Liver (tissue), 9 donors: ENCODE data around the gene ADCYAP1R1. TPM values are rescaled to one million over a fixed set of nuclear protein-coding genes. Genes with fewer than 3 reads are reported as not detected.

Source experiments
- DNase-seq: peaks from one replicate; pipeline ENCODE4 v3.0.0-alpha.2; 2017; ENCODE audit warnings: low spot score
- H3K27ac ChIP-seq, 2 donors: one replicate each; pipeline ENCODE4 v1.7.0; 2013; ENCODE audit warnings: inconsistent platforms in 2 of 2, low read length in 2 of 2, control low read depth in 1 of 2, low read depth in 1 of 2, mild to moderate bottlenecking in 1 of 2
- H3K27me3 ChIP-seq, 4 donors: one replicate each; pipeline versions ENCODE4 v1.6.1 to v1.7.0; 2013; ENCODE audit warnings: low read length in 3 of 4, inconsistent platforms in 1 of 4, mild to moderate bottlenecking in 1 of 4, moderate library complexity in 1 of 4; ENCODE audit not compliant: control insufficient read depth in 4 of 4, insufficient read depth in 4 of 4
- H3K36me3 ChIP-seq, 4 donors: one replicate each; pipeline versions ENCODE4 v1.6.1 to v1.7.0; 2013; ENCODE audit warnings: low read length in 3 of 4, mild to moderate bottlenecking in 3 of 4, low read depth in 1 of 4, moderate library complexity in 1 of 4; ENCODE audit not compliant: control insufficient read depth in 4 of 4, insufficient read depth in 3 of 4
- H3K4me1 ChIP-seq, 4 donors: one replicate each; pipeline versions ENCODE4 v1.6.1 to v1.7.0; 2013; ENCODE audit warnings: low read length in 3 of 4, mild to moderate bottlenecking in 3 of 4, moderate library complexity in 1 of 4; ENCODE audit not compliant: control insufficient read depth in 4 of 4, insufficient read depth in 4 of 4
- H3K4me3 ChIP-seq, 3 donors: one replicate each; pipeline versions ENCODE4 v1.6.1 to v1.7.0; 2013; ENCODE audit warnings: low read length in 3 of 3, control low read depth in 1 of 3, low read depth in 1 of 3, mild to moderate bottlenecking in 1 of 3
- H3K9ac ChIP-seq, 2 donors: one replicate each; pipeline ENCODE4 v1.7.0; 2013; ENCODE audit warnings: low read length in 2 of 2, mild to moderate bottlenecking in 2 of 2, moderate library complexity in 2 of 2, control low read depth in 1 of 2, low read depth in 1 of 2
- H3K9me3 ChIP-seq, 4 donors: one replicate each; pipeline versions ENCODE4 v1.6.1 to v1.7.0; 2013; ENCODE audit warnings: low read length in 3 of 4; ENCODE audit not compliant: control insufficient read depth in 4 of 4
- CTCF ChIP-seq: fragments of 150-350 bp; IDR thresholded peaks from 2 replicates; pipeline ENCODE4 v1.5.1; 2017; ENCODE audit warnings: improper control_type of control experiment, low read depth, low read length; ENCODE audit not compliant: missing input control
- EGR1 ChIP-seq, 2 donors: IDR thresholded peaks; 2 replicates each; pipeline ENCODE4 v1.6.1; 2016 to 2018; ENCODE audit warnings: antibody characterized with exemption in 2 of 2, low read depth in 2 of 2
- FOXA1 ChIP-seq: IDR thresholded peaks from 2 replicates; pipeline ENCODE4 v1.6.1; 2016; ENCODE audit warnings: antibody characterized with exemption
- FOXA2 ChIP-seq: IDR thresholded peaks from 2 replicates; pipeline ENCODE4 v1.6.1; 2016; ENCODE audit warnings: antibody characterized with exemption
- GABPA ChIP-seq, 2 donors: IDR thresholded peaks in 1 of 2; conservative IDR thresholded peaks in 1 of 2; 2 replicates each; pipeline ENCODE4 v1.6.1; 2016; ENCODE audit warnings: antibody characterized with exemption in 2 of 2, mild to moderate bottlenecking in 1 of 2, moderate library complexity in 1 of 2
- HNF4A ChIP-seq, 2 donors: conservative IDR thresholded peaks; 2 replicates each; pipeline ENCODE4 v1.6.1; 2016; ENCODE audit warnings: antibody characterized with exemption in 2 of 2, mild to moderate bottlenecking in 2 of 2
- HNF4G ChIP-seq: IDR thresholded peaks from 2 replicates; pipeline ENCODE4 v1.6.1; 2016; ENCODE audit warnings: antibody characterized with exemption
- JUND ChIP-seq, 2 donors: IDR thresholded peaks; 2 replicates each; pipeline ENCODE4 v1.6.1; 2016; ENCODE audit warnings: antibody characterized with exemption in 2 of 2
- RAD21 ChIP-seq, 2 donors: IDR thresholded peaks; 2 replicates each; pipeline ENCODE4 v1.6.1; 2016; ENCODE audit warnings: antibody characterized with exemption in 2 of 2, mild to moderate bottlenecking in 2 of 2
- RXRA ChIP-seq, 2 donors: IDR thresholded peaks; 2 replicates each; pipeline ENCODE4 v1.6.1; 2017 to 2018; ENCODE audit warnings: antibody characterized with exemption in 2 of 2, mild to moderate bottlenecking in 1 of 2
- SP1 ChIP-seq: IDR thresholded peaks from 2 replicates; pipeline ENCODE4 v1.6.1; 2018; ENCODE audit warnings: antibody characterized with exemption, mild to moderate bottlenecking
- TAF1 ChIP-seq: conservative IDR thresholded peaks from 2 replicates; pipeline ENCODE4 v1.6.1; 2016; ENCODE audit warnings: antibody characterized with exemption, mild to moderate bottlenecking
- YY1 ChIP-seq: IDR thresholded peaks from 2 replicates; pipeline ENCODE4 v1.6.1; 2016; ENCODE audit warnings: antibody characterized with exemption, mild to moderate bottlenecking
- WGBS: extraction: QIAGEN DNeasy Blood & Tissue Kit; methylation state at CpG from one replicate; pipeline ENCODE4 v1.1.7; 2013; 5-methylcytosine and 5-hydroxymethylcytosine counted together
- polyA plus RNA-seq, 2 donors: library from polyadenylated mRNA; stranded (reverse) in 1 of 2; unstranded in 1 of 2; fragments of 200-250 nt in 1 of 2; fragments of >200 nt in 1 of 2; fragmentation: Nextera tagmentation in 1 of 2; extraction: Ambion mirVana in 1 of 2; gene quantifications; one replicate each; pipeline versions ENCODE4 v1.2.1 to v1.2.3, GENCODE V29; 2013 to 2015
- total RNA-seq, 2 donors: library from RNA; depleted of rRNA; stranded (reverse); fragments of >200 nt; gene quantifications; one replicate each; pipeline ENCODE4 v1.2.3, GENCODE V29; 2014
- TF ChIP-seq, protein P1 (sequence below): IDR thresholded peaks from 2 replicates; pipeline ENCODE4 v1.6.1; 2016; ENCODE audit warnings: antibody characterized with exemption
- TF ChIP-seq, protein P2 (sequence below): IDR thresholded peaks from 2 replicates; pipeline ENCODE4 v1.6.1; 2016; ENCODE audit warnings: antibody characterized with exemption
- TF ChIP-seq, protein P3 (sequence below): IDR thresholded peaks from 2 replicates; pipeline ENCODE4 v1.6.1; 2016; ENCODE audit warnings: antibody characterized with exemption
- donor health status: healthy.
- donor health status: healthy.
- donor health status: healthy.
- donor health status: healthy.
- donor health status: healthy.

ADCYAP1R1 gene
- total and polyA plus RNA-seq, 4 donors: 0.05 to 0.67 (median 0.12) TPM; not detected in 1

- Histone ChIP-seq H3K4me1 (no peaks in the 10 kb centered on the region), H3K9ac (no peak overlapping the region), H3K36me3 (no peaks in the 10 kb centered on the region), H3K27me3 (no peaks in the 10 kb centered on the region), H3K4me3 (no peak overlapping the region), H3K27ac (no peak overlapping the region), H3K9me3 (peaks cover 0 to 5% (median 0%) of the 10 kb centered on the region in 4 donors)
- no peak for DNase-seq
- WGBS: 81% methylated on average over 3 of the region's 3 CpGs
- no peak for TF ChIP-seq CTCF
- no peak for TF ChIP-seq RAD21 (IDR thresholded peaks at IDR 0.05)
- TF ChIP-seq RXRA (IDR thresholded peaks at IDR 0.05): no peak
Measured at GRCh38 chr7:31014826-31015225, 37.3 kb upstream of the ADCYAP1R1 start.

- no peak for DNase-seq
- TF ChIP-seq GABPA (IDR thresholded peaks at IDR 0.05 in 1 of 2, conservative IDR thresholded peaks at IDR 0.05 in 1 of 2): no peak
- 81% methylated on average over 7 of the region's 7 CpGs for WGBS
- H3K9me3 ChIP-seq: no peaks in the 10 kb centered on the region
- H3K27ac ChIP-seq: no peak overlapping the region
- H3K9ac ChIP-seq: no peak overlapping the region
- H3K4me1 ChIP-seq: no peaks in the 10 kb centered on the region
- no peaks in the 10 kb centered on the region for H3K36me3 ChIP-seq
- H3K27me3 ChIP-seq: no peaks in the 10 kb centered on the region
- no peak overlapping the region for H3K4me3 ChIP-seq
Measured at GRCh38 chr7:31017032-31017675, 35.0 kb upstream of the ADCYAP1R1 start.

GRCh38 chr7:31017721-31018120 lies 34.4 kb upstream of the ADCYAP1R1 start:
- Histone ChIP-seq H3K4me1 (no peaks in the 10 kb centered on the region), H3K9ac (no peak overlapping the region), H3K36me3 (no peaks in the 10 kb centered on the region), H3K27me3 (no peaks in the 10 kb centered on the region), H3K9me3 (no peaks in the 10 kb centered on the region), H3K4me3 (no peak overlapping the region), H3K27ac (no peak overlapping the region)
- TF ChIP-seq GABPA (IDR thresholded peaks at IDR 0.05 in 1 of 2, conservative IDR thresholded peaks at IDR 0.05 in 1 of 2) (no peak), RAD21 (IDR thresholded peaks at IDR 0.05) (no peak), RXRA (IDR thresholded peaks at IDR 0.05) (no peak), HNF4A (conservative IDR thresholded peaks at IDR 0.05) (no peak), EGR1 (IDR thresholded peaks at IDR 0.05; ENCODE audit: low read depth in 2 of 2) (no peak), SP1 (no peak), JUND (IDR thresholded peaks at IDR 0.05) (no peak), YY1 (no peak), FOXA2 (no peak), TAF1 (no peak), HNF4G (no peak), FOXA1 (no peak)
- TF ChIP-seq, protein P1, sequence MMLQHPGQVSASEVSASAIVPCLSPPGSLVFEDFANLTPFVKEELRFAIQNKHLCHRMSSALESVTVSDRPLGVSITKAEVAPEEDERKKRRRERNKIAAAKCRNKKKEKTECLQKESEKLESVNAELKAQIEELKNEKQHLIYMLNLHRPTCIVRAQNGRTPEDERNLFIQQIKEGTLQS: no peak
- TF ChIP-seq, protein P2, sequence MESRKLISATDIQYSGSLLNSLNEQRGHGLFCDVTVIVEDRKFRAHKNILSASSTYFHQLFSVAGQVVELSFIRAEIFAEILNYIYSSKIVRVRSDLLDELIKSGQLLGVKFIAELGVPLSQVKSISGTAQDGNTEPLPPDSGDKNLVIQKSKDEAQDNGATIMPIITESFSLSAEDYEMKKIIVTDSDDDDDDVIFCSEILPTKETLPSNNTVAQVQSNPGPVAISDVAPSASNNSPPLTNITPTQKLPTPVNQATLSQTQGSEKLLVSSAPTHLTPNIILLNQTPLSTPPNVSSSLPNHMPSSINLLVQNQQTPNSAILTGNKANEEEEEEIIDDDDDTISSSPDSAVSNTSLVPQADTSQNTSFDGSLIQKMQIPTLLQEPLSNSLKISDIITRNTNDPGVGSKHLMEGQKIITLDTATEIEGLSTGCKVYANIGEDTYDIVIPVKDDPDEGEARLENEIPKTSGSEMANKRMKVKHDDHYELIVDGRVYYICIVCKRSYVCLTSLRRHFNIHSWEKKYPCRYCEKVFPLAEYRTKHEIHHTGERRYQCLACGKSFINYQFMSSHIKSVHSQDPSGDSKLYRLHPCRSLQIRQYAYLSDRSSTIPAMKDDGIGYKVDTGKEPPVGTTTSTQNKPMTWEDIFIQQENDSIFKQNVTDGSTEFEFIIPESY: no peak
- TF ChIP-seq, protein P3, sequence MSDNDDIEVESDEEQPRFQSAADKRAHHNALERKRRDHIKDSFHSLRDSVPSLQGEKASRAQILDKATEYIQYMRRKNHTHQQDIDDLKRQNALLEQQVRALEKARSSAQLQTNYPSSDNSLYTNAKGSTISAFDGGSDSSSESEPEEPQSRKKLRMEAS: no peak
- no peak for DNase-seq
- WGBS: 89% methylated on average over 5 of the region's 5 CpGs
